ENCODE data around the gene TAF7L. TPM values are rescaled to one million over a fixed set of nuclear protein-coding genes. Genes with fewer than 3 reads are reported as not detected.

TAF7L gene
- total RNA-seq, 4 donors from 2014 or later, result 0.24 to 0.63 TPM; not detected in 2

DNA sequence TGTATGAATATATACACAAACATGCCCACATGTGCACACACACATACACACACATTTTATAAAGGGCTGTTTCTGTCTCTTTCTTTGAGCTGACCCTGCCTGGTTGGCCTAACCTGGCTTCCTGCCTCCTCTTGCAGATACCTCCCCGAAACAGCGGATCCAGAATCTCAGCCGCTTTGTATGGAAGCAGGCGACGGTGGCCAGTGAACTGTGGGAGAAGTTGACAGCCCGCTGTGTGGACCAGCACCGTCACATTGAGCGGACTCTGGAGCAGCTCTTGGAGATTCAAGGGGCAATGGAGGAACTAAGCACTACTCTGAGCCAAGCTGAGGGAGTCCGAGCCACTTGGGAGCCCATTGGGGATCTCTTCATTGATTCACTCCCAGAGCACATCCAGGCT lies 49.6 kb downstream of the TAF7L start:
- TF ChIP-seq, protein P1, sequence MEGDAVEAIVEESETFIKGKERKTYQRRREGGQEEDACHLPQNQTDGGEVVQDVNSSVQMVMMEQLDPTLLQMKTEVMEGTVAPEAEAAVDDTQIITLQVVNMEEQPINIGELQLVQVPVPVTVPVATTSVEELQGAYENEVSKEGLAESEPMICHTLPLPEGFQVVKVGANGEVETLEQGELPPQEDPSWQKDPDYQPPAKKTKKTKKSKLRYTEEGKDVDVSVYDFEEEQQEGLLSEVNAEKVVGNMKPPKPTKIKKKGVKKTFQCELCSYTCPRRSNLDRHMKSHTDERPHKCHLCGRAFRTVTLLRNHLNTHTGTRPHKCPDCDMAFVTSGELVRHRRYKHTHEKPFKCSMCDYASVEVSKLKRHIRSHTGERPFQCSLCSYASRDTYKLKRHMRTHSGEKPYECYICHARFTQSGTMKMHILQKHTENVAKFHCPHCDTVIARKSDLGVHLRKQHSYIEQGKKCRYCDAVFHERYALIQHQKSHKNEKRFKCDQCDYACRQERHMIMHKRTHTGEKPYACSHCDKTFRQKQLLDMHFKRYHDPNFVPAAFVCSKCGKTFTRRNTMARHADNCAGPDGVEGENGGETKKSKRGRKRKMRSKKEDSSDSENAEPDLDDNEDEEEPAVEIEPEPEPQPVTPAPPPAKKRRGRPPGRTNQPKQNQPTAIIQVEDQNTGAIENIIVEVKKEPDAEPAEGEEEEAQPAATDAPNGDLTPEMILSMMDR (IDR thresholded peaks at IDR 0.05), result no peak
- no peak for DNase-seq (ENCODE audit: low spot score)
- ATAC-seq (ENCODE audit: low FRiP score), result no peak

DNA sequence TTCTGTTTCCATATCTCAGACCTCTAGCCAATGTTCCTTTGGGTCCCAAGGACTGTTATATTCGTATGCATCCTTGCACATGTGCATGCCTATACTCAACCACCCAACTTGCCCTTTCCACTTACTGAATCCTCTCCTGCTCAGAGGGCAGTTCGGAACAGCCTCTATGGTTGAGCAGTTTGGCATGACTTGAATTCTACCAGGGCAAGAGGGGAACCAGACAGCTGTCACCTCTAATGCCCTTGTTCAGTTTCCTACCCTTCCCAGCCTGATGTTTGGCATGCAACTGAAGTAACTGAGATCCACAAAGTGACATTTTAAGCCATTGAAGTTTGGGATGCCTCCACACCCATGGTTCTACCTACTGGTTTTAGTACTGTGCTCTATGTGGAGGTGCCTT lies 54.1 kb downstream of the TAF7L start:
- no peak for DNase-seq (ENCODE audit: low spot score)
- TF ChIP-seq, protein P1 (IDR thresholded peaks at IDR 0.05), result no peak
- no peak for ATAC-seq (ENCODE audit: low FRiP score)

DNA sequence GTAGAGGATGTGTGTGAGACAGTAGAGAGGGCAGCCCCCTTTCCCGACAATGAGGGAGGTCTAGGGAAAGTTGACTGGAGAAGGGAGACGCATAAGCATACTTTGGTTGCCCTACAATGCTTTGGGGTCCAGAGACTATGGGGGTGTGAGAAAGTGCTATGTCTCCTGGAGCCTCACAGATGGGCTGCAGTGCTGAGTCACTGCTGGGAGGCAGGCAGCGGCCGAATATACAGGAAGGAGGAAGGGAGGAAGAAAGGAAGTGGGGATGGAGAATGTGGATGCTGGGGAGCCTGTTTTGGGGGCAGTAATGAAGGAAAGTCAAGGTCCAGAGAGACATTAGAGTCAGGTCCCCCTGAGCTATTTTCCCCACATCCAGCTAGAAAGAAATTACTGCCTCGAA lies 58.8 kb downstream of the TAF7L start:
- no peak for DNase-seq (ENCODE audit: low spot score)
- ATAC-seq (ENCODE audit: low FRiP score), result no peak

DNA sequence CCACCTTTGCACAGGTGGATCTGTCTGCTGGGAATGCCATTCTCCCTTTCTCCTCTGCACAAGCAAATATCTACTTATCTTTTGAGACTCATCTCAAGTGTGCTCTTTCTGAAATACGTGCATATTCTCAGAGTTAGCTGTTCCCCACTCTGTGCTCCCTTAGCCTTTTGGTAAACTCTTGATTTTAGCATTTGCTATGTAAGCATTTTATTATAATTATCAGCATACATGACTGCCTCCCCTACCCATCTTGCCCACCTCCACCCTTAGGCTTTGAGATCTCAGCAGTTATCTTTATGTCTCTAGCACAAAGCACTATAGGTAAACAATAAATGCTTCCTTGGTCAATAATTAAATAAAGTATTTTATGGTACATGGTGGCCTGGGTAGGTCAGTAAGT lies 60.1 kb downstream of the TAF7L start:
- DNase-seq (ENCODE audit: low spot score), result no peak
- ATAC-seq (ENCODE audit: low FRiP score), result no peak
- TF ChIP-seq, protein P1 (IDR thresholded peaks at IDR 0.05), result no peak

More for the DNA sequence above, 58.8 kb downstream of the TAF7L start:
- TF ChIP-seq, protein P1 (IDR thresholded peaks at IDR 0.05), result no peak

DNA sequence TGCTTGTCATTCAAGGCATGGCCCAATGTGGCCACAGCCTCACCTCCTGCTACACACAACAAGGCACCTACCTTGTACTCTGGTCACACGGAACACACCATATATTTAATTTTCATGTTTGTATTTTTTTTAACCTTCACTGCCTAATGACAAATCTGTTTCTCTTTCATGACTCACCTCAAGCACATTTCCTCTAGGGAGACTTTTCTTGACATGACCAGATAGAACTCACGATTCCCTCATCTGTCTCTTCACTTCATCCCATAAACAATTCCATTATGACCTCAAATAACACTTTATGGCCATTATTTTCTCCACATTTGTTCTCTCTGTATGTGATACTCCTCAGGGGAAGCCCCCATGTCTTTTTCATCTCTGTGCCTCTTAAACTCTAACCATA lies 60.5 kb downstream of the TAF7L start:
- no peak for ATAC-seq (ENCODE audit: low FRiP score)
- TF ChIP-seq, protein P1 (IDR thresholded peaks at IDR 0.05), result no peak

DNA sequence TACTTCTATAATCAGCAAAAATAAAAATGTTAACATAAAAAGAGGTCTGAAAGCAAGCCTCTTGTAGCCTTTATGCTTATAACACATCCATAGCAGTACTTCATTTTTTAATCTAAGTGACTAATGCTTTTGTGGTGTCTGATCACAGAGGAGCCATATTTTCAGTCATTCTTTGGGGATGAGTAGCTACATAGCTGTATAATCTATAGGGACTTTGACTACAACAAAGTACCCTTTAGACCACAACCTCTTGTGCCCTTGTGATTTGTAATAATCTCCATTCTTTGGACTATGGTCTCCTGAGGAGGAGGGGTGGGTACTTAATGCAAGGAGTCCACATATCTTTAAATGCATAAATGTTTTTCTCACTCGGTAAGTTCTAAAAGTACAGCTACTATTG lies 62.0 kb downstream of the TAF7L start:
- DNase-seq (ENCODE audit: low spot score), result no peak
- ATAC-seq (ENCODE audit: low FRiP score), result no peak
- TF ChIP-seq, protein P1 (IDR thresholded peaks at IDR 0.05), result no peak

More for the DNA sequence above, 60.5 kb downstream of the TAF7L start:
- no peak for DNase-seq (ENCODE audit: low spot score)

DNA sequence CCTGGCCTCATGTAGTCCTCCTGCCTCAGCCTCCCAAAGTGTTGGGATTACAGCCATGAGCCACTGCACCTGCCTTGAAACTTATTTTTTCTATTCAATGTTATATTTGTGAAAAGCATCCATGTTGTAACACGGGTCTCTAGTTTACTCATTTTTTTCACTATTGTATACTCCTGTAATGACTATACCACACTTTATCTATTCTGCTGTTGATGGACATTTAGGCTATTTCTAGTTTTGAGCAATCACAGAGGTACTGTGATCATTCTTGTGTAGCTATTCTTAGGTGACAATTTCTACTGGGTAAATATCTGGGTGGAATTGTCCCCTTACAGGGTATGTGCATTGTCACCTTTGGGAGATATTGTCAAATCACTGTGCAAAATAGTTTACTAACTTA lies 67.9 kb downstream of the TAF7L start:
- no peak for DNase-seq (ENCODE audit: low spot score)
- no peak for ATAC-seq (ENCODE audit: low FRiP score)
- TF ChIP-seq, protein P1 (IDR thresholded peaks at IDR 0.05), result no peak
